MV-4-11 (cell line): ENCODE measurements around the gene RPS6KA2.

ENCODE experiments used
- DNase-seq: peaks from one replicate; lab custom pipeline; 2025; lab: John Stamatoyannopoulos, UW

RPS6KA2 gene

GRCh38 chr6:166501246-166501645 lies 125.8 kb downstream of the RPS6KA2 start:
- DNase-seq = no peak

- DNase-seq = no peak
Measured at GRCh38 chr6:166500246-166500645, 126.8 kb downstream of the RPS6KA2 start.

- DNase-seq = no peak
Measured at GRCh38 chr6:166499350-166500163, 127.5 kb downstream of the RPS6KA2 start.

- DNase-seq = no peak
Measured at GRCh38 chr6:166498661-166499349, 128.2 kb downstream of the RPS6KA2 start.

GRCh38 chr6:166498228-166498627 lies 128.8 kb downstream of the RPS6KA2 start:
- no peak for DNase-seq

- no peak for DNase-seq
Measured at GRCh38 chr6:166497087-166497899, 129.8 kb downstream of the RPS6KA2 start.

- no peak for DNase-seq
Measured at GRCh38 chr6:166496460-166496859, 130.6 kb downstream of the RPS6KA2 start.

GRCh38 chr6:166495487-166496314 lies 131.3 kb downstream of the RPS6KA2 start:
- DNase-seq = no peak

- no peak for DNase-seq
Measured at GRCh38 chr6:166494757-166495486, 132.1 kb downstream of the RPS6KA2 start.

- no peak for DNase-seq
Measured at GRCh38 chr6:166494101-166494441, 133.0 kb downstream of the RPS6KA2 start.

GRCh38 chr6:166493427-166494100 lies 133.5 kb downstream of the RPS6KA2 start:
- DNase-seq = no peak

- DNase-seq = no peak
Measured at GRCh38 chr6:166492092-166492741, 134.8 kb downstream of the RPS6KA2 start.

GRCh38 chr6:166490671-166491500 lies 136.2 kb downstream of the RPS6KA2 start:
- DNase-seq = no peak

- DNase-seq = no peak
Measured at GRCh38 chr6:166489301-166490155, 137.5 kb downstream of the RPS6KA2 start.

- no peak for DNase-seq
Measured at GRCh38 chr6:166488701-166489100, 138.3 kb downstream of the RPS6KA2 start.

GRCh38 chr6:166488076-166488685 lies 138.9 kb downstream of the RPS6KA2 start:
- peak; percentile 84 for DNase-seq

- DNase-seq = no peak
Measured at GRCh38 chr6:166487148-166487547, 139.9 kb downstream of the RPS6KA2 start.

- DNase-seq = no peak
Measured at GRCh38 chr6:166486536-166486880, 140.5 kb downstream of the RPS6KA2 start.
